B cell (primary cell): Measurements from ENCODE around the gene PPFIA4.

Experiments
- EZH2 ChIP-seq: IDR thresholded peaks from 2 replicates; pipeline ENCODE4 v1.6.1; 2012; ENCODE audit warnings: borderline replicate concordance, low read depth, mild to moderate bottlenecking, moderate library complexity, low read length; ENCODE audit not compliant: insufficient read depth, poor library complexity, severe bottlenecking
- TF ChIP-seq, protein P1 (sequence below): fragments of 200-600 bp; IDR thresholded peaks from one replicate; pipeline ENCODE4 v1.8.0; 2022; ENCODE audit warnings: antibody characterized with exemption, mild to moderate bottlenecking

- TF ChIP-seq, protein P1, sequence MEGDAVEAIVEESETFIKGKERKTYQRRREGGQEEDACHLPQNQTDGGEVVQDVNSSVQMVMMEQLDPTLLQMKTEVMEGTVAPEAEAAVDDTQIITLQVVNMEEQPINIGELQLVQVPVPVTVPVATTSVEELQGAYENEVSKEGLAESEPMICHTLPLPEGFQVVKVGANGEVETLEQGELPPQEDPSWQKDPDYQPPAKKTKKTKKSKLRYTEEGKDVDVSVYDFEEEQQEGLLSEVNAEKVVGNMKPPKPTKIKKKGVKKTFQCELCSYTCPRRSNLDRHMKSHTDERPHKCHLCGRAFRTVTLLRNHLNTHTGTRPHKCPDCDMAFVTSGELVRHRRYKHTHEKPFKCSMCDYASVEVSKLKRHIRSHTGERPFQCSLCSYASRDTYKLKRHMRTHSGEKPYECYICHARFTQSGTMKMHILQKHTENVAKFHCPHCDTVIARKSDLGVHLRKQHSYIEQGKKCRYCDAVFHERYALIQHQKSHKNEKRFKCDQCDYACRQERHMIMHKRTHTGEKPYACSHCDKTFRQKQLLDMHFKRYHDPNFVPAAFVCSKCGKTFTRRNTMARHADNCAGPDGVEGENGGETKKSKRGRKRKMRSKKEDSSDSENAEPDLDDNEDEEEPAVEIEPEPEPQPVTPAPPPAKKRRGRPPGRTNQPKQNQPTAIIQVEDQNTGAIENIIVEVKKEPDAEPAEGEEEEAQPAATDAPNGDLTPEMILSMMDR = no peak
- TF ChIP-seq EZH2 = no peak
Observed at GRCh38 chr1:202982715-202983430, 43.4 kb upstream of the PPFIA4 start.
